ENCODE measurements around the gene EPHB6.

- TF ChIP-seq, protein P1, sequence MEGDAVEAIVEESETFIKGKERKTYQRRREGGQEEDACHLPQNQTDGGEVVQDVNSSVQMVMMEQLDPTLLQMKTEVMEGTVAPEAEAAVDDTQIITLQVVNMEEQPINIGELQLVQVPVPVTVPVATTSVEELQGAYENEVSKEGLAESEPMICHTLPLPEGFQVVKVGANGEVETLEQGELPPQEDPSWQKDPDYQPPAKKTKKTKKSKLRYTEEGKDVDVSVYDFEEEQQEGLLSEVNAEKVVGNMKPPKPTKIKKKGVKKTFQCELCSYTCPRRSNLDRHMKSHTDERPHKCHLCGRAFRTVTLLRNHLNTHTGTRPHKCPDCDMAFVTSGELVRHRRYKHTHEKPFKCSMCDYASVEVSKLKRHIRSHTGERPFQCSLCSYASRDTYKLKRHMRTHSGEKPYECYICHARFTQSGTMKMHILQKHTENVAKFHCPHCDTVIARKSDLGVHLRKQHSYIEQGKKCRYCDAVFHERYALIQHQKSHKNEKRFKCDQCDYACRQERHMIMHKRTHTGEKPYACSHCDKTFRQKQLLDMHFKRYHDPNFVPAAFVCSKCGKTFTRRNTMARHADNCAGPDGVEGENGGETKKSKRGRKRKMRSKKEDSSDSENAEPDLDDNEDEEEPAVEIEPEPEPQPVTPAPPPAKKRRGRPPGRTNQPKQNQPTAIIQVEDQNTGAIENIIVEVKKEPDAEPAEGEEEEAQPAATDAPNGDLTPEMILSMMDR (IDR thresholded peaks at IDR 0.05): no peak
- no peak for TF ChIP-seq POLR2A (IDR thresholded peaks at IDR 0.05)
Measured at GRCh38 chr7:142896151-142896550, 41.3 kb downstream of the EPHB6 start.
